HepG2 (cell line): ENCODE measurements around the gene ATG4B. TPM values are rescaled to one million over a fixed set of nuclear protein-coding genes. Genes with fewer than 3 reads are reported as not detected.

Source experiments
- CCAR2 ChIP-seq: fragments of 200-400 bp; formaldehyde crosslinking; optimal IDR thresholded peaks from 2 replicates; pipeline ENCODE3; 2018; ENCODE audit warnings: low read depth, mild to moderate bottlenecking, low read length, moderate library complexity
- FOXO4 ChIP-seq: sonication (generic); formaldehyde crosslinking; conservative IDR thresholded peaks from 2 replicates; pipeline ENCODE4 v1.8.1; 2023; ENCODE audit warnings: missing genetic modification reagents
- GTF3A ChIP-seq: sonication (generic); formaldehyde crosslinking; conservative IDR thresholded peaks from 2 replicates; pipeline ENCODE4 v1.4.0; 2020; ENCODE audit warnings: mild to moderate bottlenecking, missing genetic modification reagents
- NFATC3 ChIP-seq: sonication (generic); formaldehyde crosslinking; IDR thresholded peaks from 2 replicates; pipeline ENCODE4 v1.5.1; 2020; ENCODE audit warnings: mild to moderate bottlenecking, missing genetic modification reagents
- NR2F1 ChIP-seq, 2 experiments: fragments of 450-650 bp in 1 of 2; formaldehyde crosslinking in 1 of 2; IDR thresholded peaks; 2 replicates each; pipeline versions ENCODE4 v1.5.0 to v1.6.1; 2016 to 2020; ENCODE audit warnings: mild to moderate bottlenecking in 1 of 2, missing compliant biosample characterization in 1 of 2, missing genetic modification reagents in 1 of 2, moderate library complexity in 1 of 2
- PPARG ChIP-seq: conservative IDR thresholded peaks from 2 replicates; pipeline ENCODE4 v1.6.1; 2016; ENCODE audit warnings: missing biosample characterization, missing genetic modification reagents
- PRDM10 ChIP-seq: sonication (generic); formaldehyde crosslinking; IDR thresholded peaks from 2 replicates; pipeline ENCODE4 v1.4.0; 2020; ENCODE audit warnings: low read depth, missing genetic modification reagents
- REXO4 ChIP-seq: sonication (generic); formaldehyde crosslinking; IDR thresholded peaks from 2 replicates; pipeline ENCODE4 v1.8.0; 2022; ENCODE audit warnings: missing genetic modification reagents, mild to moderate bottlenecking, borderline replicate concordance
- SOX13 ChIP-seq, 3 experiments: fragments of 450-650 bp in 1 of 3; sonication (generic) in 1 of 3; formaldehyde crosslinking in 1 of 3; IDR thresholded peaks in 2 of 3; conservative IDR thresholded peaks in 1 of 3; 2 replicates each; pipeline versions ENCODE4 v1.5.0 to v1.6.1; 2016 to 2020; ENCODE audit warnings: antibody characterized with exemption in 1 of 3, mild to moderate bottlenecking in 1 of 3, missing compliant biosample characterization in 1 of 3, missing genetic modification reagents in 1 of 3, moderate library complexity in 1 of 3
- ZBTB14 ChIP-seq: sonication (generic); formaldehyde crosslinking; IDR thresholded peaks from 2 replicates; pipeline ENCODE4 v1.4.0; 2020; ENCODE audit warnings: missing genetic modification reagents
- ZNF234 ChIP-seq: sonication (generic); formaldehyde crosslinking; conservative IDR thresholded peaks from 2 replicates; pipeline ENCODE4 v1.5.1; 2020; ENCODE audit warnings: mild to moderate bottlenecking, missing genetic modification reagents
- ZNF296 ChIP-seq: sonication (generic); formaldehyde crosslinking; conservative IDR thresholded peaks from 2 replicates; pipeline ENCODE4 v1.5.0; 2020; ENCODE audit warnings: mild to moderate bottlenecking, missing genetic modification reagents
- ZNF333 ChIP-seq: sonication (generic); formaldehyde crosslinking; IDR thresholded peaks from 2 replicates; pipeline ENCODE4 v1.4.0; 2020; ENCODE audit warnings: mild to moderate bottlenecking, missing genetic modification reagents, borderline replicate concordance
- ZNF569 ChIP-seq: sonication (generic); formaldehyde crosslinking; IDR thresholded peaks from 2 replicates; pipeline ENCODE4 v1.5.0; 2020; ENCODE audit warnings: mild to moderate bottlenecking, missing genetic modification reagents, moderate library complexity, borderline replicate concordance
- ZNF749 ChIP-seq: sonication (generic); formaldehyde crosslinking; IDR thresholded peaks from 2 replicates; pipeline ENCODE4 v1.8.0; 2022; ENCODE audit warnings: mild to moderate bottlenecking, missing genetic modification reagents, moderate library complexity, borderline replicate concordance
- ZNF776 ChIP-seq: sonication (generic); formaldehyde crosslinking; IDR thresholded peaks from 2 replicates; pipeline ENCODE4 v1.4.0; 2020; ENCODE audit warnings: mild to moderate bottlenecking, missing genetic modification reagents
- polyA plus RNA-seq, 8 experiments: library from polyadenylated mRNA; depleted of rRNA in 3 of 8; stranded (reverse) in 7 of 8; unstranded in 1 of 8; fragments of >200 nt; fragmentation: Illumina TruSeq in 4 of 8; extraction: Trizol in 4 of 8; gene quantifications; 2 replicates each; pipeline versions ENCODE4 v1.2.1 to v1.2.3, GENCODE V29; 2011 to 2016; ENCODE audit warnings: low read depth in 4 of 8, missing spikeins in 1 of 8, mixed read lengths in 1 of 8; ENCODE audit not compliant: insufficient read depth in 1 of 8
- total RNA-seq, 5 experiments: library from RNA; depleted of rRNA; stranded (reverse); fragments of >200 nt; fragmentation: Illumina TruSeq; extraction: Trizol; gene quantifications; 2 replicates each; pipeline ENCODE4 v1.2.3, GENCODE V29; 2016; ENCODE audit warnings: low read depth in 1 of 5
- TF ChIP-seq, protein P1 (sequence below): sonication (generic); formaldehyde crosslinking; IDR thresholded peaks from 2 replicates; pipeline ENCODE4 v1.5.1; 2020; ENCODE audit warnings: missing genetic modification reagents, mild to moderate bottlenecking, borderline replicate concordance

Gene ATG4B
- total and polyA plus RNA-seq, 2 of the 13 experiments (the other 11 are each of a cell fraction or from before 2014, with no cell fraction given), result 95.5 to 239 TPM

GRCh38 chr2:241701399-241702154 is 64.1 kb downstream of the ATG4B start, which contains the start of gene ING5 (continued):
- TF ChIP-seq PRDM10 (CRISPR knock-in tag) (no peak), PPARG (CRISPR knock-in tag) (peak; percentile 18; the same call in 1 of the 2 replicates), CCAR2 (no peak), ZNF333 (CRISPR knock-in tag) (peak; percentile 79; the same call in 1 of the 2 replicates), REXO4 (CRISPR knock-in tag) (no peak), NFATC3 (CRISPR knock-in tag) (peak; percentile 6; the same call in 1 of the 2 replicates), NR2F1 (CRISPR knock-in tag; IDR thresholded peaks at IDR 0.05) (peak in 1 of 2 experiments; percentile 48; a peak in 1 of 4 replicates), FOXO4 (no peak), ZNF776 (CRISPR knock-in tag) (no peak), GTF3A (no peak), ZBTB14 (CRISPR knock-in tag) (peak; percentile 79), ZNF569 (0 out of 2 replicates have a peak, but pooled peaks have one; percentile 86), ZNF296 (CRISPR knock-in tag) (0 out of 2 replicates have a peak, but pooled peaks have one; percentile 46), ZNF749 (CRISPR knock-in tag) (peak; percentile 94), SOX13 (IDR thresholded peaks at IDR 0.05) (no peak), SOX13 (CRISPR knock-in tag; conservative IDR thresholded peaks at IDR 0.05 in 1 of 2, IDR thresholded peaks at IDR 0.05 in 1 of 2) (peak; percentile 36 to 57; a peak in 1 of 4 replicates), ZNF234 (CRISPR knock-in tag) (peak; percentile 92; the same call in 1 of the 2 replicates)
- TF ChIP-seq, protein P1, sequence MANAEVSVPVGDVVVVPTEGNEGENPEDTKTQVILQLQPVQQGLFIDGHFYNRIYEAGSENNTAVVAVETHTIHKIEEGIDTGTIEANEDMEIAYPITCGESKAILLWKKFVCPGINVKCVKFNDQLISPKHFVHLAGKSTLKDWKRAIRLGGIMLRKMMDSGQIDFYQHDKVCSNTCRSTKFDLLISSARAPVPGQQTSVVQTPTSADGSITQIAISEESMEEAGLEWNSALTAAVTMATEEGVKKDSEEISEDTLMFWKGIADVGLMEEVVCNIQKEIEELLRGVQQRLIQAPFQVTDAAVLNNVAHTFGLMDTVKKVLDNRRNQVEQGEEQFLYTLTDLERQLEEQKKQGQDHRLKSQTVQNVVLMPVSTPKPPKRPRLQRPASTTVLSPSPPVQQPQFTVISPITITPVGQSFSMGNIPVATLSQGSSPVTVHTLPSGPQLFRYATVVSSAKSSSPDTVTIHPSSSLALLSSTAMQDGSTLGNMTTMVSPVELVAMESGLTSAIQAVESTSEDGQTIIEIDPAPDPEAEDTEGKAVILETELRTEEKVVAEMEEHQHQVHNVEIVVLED (CRISPR knock-in tag), result peak; percentile 76; the same call in 1 of the 2 replicates
